OCI-LY1 (cell line): Measurements from ENCODE around the gene SLC26A8.

Source experiments
- EZH2 ChIP-seq: fragments of 200-600 bp; sonication (generic), shearing (Covaris generic); IDR thresholded peaks from 2 replicates; pipeline ENCODE4 v1.8.0; 2017; ENCODE audit warnings: borderline replicate concordance, mixed run types, mild to moderate bottlenecking, antibody characterized with exemption, low read length, moderate library complexity, mixed read lengths
- TF ChIP-seq, protein P1 (sequence below): fragments of 200-600 bp; sonication (generic), shearing (Covaris generic); IDR thresholded peaks from 2 replicates; pipeline ENCODE4 v1.5.1; 2017; ENCODE audit warnings: mild to moderate bottlenecking, antibody characterized with exemption, low read length, moderate library complexity, mixed read lengths

DNA sequence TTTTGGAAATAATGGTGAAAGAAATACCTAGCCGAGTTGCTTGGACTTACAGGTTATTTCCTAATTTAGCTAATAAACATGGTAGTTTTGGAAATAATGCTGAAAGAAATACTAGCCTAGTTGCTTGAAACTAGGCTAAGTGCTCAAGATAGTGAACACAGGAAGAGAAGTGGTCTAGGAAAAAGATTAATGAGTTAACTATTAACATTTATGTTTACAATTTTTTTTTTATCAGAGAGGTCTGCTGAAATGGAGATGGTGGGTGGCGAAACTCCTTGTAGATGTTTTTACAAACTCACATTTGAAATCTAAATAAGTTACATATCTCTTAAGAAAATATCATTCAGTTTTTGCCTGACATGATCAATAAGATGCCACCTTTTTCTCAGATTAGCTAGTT is 42.4 kb upstream of the SLC26A8 start:
- TF ChIP-seq EZH2, result no peak
- TF ChIP-seq, protein P1, sequence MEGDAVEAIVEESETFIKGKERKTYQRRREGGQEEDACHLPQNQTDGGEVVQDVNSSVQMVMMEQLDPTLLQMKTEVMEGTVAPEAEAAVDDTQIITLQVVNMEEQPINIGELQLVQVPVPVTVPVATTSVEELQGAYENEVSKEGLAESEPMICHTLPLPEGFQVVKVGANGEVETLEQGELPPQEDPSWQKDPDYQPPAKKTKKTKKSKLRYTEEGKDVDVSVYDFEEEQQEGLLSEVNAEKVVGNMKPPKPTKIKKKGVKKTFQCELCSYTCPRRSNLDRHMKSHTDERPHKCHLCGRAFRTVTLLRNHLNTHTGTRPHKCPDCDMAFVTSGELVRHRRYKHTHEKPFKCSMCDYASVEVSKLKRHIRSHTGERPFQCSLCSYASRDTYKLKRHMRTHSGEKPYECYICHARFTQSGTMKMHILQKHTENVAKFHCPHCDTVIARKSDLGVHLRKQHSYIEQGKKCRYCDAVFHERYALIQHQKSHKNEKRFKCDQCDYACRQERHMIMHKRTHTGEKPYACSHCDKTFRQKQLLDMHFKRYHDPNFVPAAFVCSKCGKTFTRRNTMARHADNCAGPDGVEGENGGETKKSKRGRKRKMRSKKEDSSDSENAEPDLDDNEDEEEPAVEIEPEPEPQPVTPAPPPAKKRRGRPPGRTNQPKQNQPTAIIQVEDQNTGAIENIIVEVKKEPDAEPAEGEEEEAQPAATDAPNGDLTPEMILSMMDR, result no peak
